DOHH2 (cell line): ENCODE measurements around the gene NXF3.
"Not testable (repeated sequence)": the region's sequence is repeated elsewhere in the genome, so short reads cannot be mapped to it uniquely, and the experiment has no call there.

Source experiments
- H3F3A ChIP-seq: fragments of 200-600 bp; sonication (generic), shearing (Covaris generic); 2 replicates; pipeline ENCODE4 v1.6.0; 2016; ENCODE audit warnings: antibody characterized with exemption, mild to moderate bottlenecking; ENCODE audit not compliant: control insufficient read depth, insufficient read depth
- H3K27ac ChIP-seq: fragments of 200-600 bp; sonication (generic); 2 replicates; pipeline ENCODE4 v1.5.1; 2014; ENCODE audit warnings: low read depth, mild to moderate bottlenecking, low read length, moderate library complexity
- H3K27me3 ChIP-seq: fragments of 200-600 bp; sonication (generic); 2 replicates; pipeline ENCODE4 v1.6.1; 2014; ENCODE audit warnings: mild to moderate bottlenecking, low read length, mixed read lengths; ENCODE audit not compliant: control insufficient read depth
- H3K36me3 ChIP-seq: fragments of 200-600 bp; sonication (generic); 2 replicates; pipeline ENCODE4 v1.6.1; 2014; ENCODE audit warnings: mild to moderate bottlenecking, low read length, moderate library complexity, mixed read lengths; ENCODE audit not compliant: control insufficient read depth
- H3K4me1 ChIP-seq: fragments of 200-600 bp; sonication (generic); 2 replicates; pipeline ENCODE4 v1.6.1; 2014; ENCODE audit warnings: mild to moderate bottlenecking, low read length, mixed read lengths; ENCODE audit not compliant: control insufficient read depth
- H3K4me2 ChIP-seq: fragments of 200-600 bp; sonication (generic); 2 replicates; pipeline ENCODE4 v1.6.0; 2014; ENCODE audit warnings: mild to moderate bottlenecking, low read length, moderate library complexity
- H3K4me3 ChIP-seq: fragments of 200-600 bp; sonication (generic); 2 replicates; pipeline ENCODE4 v1.5.1; 2014; ENCODE audit warnings: mild to moderate bottlenecking, low read length, mixed read lengths
- H3K79me2 ChIP-seq: fragments of 200-600 bp; sonication (generic); 2 replicates; pipeline ENCODE4 v1.6.1; 2014; ENCODE audit warnings: mild to moderate bottlenecking, low read length, mixed read lengths; ENCODE audit not compliant: control insufficient read depth
- H3K9me2 ChIP-seq: fragments of 200-600 bp; sonication (generic); replicated peaks from 2 replicates; pipeline ENCODE4 v1.6.1; 2014; ENCODE audit warnings: mild to moderate bottlenecking, low read length, mixed read lengths; ENCODE audit not compliant: control insufficient read depth
- H3K9me3 ChIP-seq: fragments of 200-600 bp; sonication (generic); 2 replicates; pipeline ENCODE4 v1.6.1; 2014; ENCODE audit warnings: antibody characterized with exemption, low read length, mixed read lengths; ENCODE audit not compliant: control insufficient read depth, insufficient read depth
- H4K20me1 ChIP-seq: fragments of 200-600 bp; sonication (generic); 2 replicates; pipeline ENCODE4 v1.6.0; 2014; ENCODE audit warnings: low read depth, mild to moderate bottlenecking, antibody characterized with exemption, low read length, moderate library complexity; ENCODE audit not compliant: control insufficient read depth, insufficient read depth
- CTCF ChIP-seq: fragments of 200-600 bp; sonication (generic); IDR thresholded peaks from one replicate; pipeline ENCODE4 v1.5.1; 2014; ENCODE audit warnings: antibody characterized with exemption, mild to moderate bottlenecking, low read depth, low read length; ENCODE audit not compliant: poor library complexity, severe bottlenecking
- EZH2phosphoT487 ChIP-seq: fragments of 200-600 bp; sonication (generic); IDR thresholded peaks from 2 replicates; pipeline ENCODE4 v1.6.1; 2017; ENCODE audit warnings: borderline replicate concordance, mild to moderate bottlenecking, antibody characterized with exemption, low read length, moderate library complexity, mixed read lengths

NXF3 gene

GRCh38 chrX:103107836-103108235, 14.9 kb upstream of the NXF3 start:
- no peaks in the 10 kb centered on the region for H3K36me3 ChIP-seq
- H3K9me3 ChIP-seq = no peaks in the 10 kb centered on the region
- H4K20me1 ChIP-seq = no peaks in the 10 kb centered on the region
- no peaks in the 10 kb centered on the region for H3K27me3 ChIP-seq
- H3K27ac ChIP-seq = no peak overlapping the region
- no peak overlapping the region for H3K4me3 ChIP-seq
- H3K4me1 ChIP-seq = no peaks in the 10 kb centered on the region
- no peaks in the 10 kb centered on the region for H3K79me2 ChIP-seq
- H3K9me2 ChIP-seq = no peaks in the 10 kb centered on the region
- no peaks in the 10 kb centered on the region for H3F3A ChIP-seq
- H3K4me2 ChIP-seq = no peak overlapping the region
- no peak for TF ChIP-seq EZH2phosphoT487
- TF ChIP-seq CTCF = no peak

GRCh38 chrX:103107227-103107737, 14.3 kb upstream of the NXF3 start:
- H3K4me1 ChIP-seq, H3K36me3 ChIP-seq, H3K9me2 ChIP-seq, H3K79me2 ChIP-seq, H3K27me3 ChIP-seq, H3K4me2 ChIP-seq, H3K27ac ChIP-seq, H4K20me1 ChIP-seq, H3K9me3 ChIP-seq, H3F3A ChIP-seq, H3K4me3 ChIP-seq: not testable (repeated sequence)

- H4K20me1 ChIP-seq, H3K79me2 ChIP-seq, H3K36me3 ChIP-seq, H3K4me1 ChIP-seq, H3K4me2 ChIP-seq, H3K27ac ChIP-seq, H3K9me3 ChIP-seq, H3K27me3 ChIP-seq, H3K9me2 ChIP-seq, H3F3A ChIP-seq, H3K4me3 ChIP-seq: not testable (repeated sequence)
Measured at GRCh38 chrX:103104370-103104769, 11.4 kb upstream of the NXF3 start.

GRCh38 chrX:103103866-103104265, 10.9 kb upstream of the NXF3 start:
- H4K20me1 ChIP-seq, H3K36me3 ChIP-seq, H3F3A ChIP-seq, H3K9me2 ChIP-seq, H3K27me3 ChIP-seq, H3K79me2 ChIP-seq, H3K4me3 ChIP-seq, H3K27ac ChIP-seq, H3K9me3 ChIP-seq, H3K4me1 ChIP-seq, H3K4me2 ChIP-seq: not testable (repeated sequence)

GRCh38 chrX:103101299-103102042, 8.5 kb upstream of the NXF3 start:
- Histone ChIP-seq H3K4me2 (no peak overlapping the region), H3K79me2 (no peaks in the 10 kb centered on the region), H3K4me1 (no peaks in the 10 kb centered on the region), H3K36me3 (no peaks in the 10 kb centered on the region), H4K20me1 (no peaks in the 10 kb centered on the region), H3K9me3 (no peaks in the 10 kb centered on the region), H3K9me2 (no peaks in the 10 kb centered on the region), H3K27me3 (no peaks in the 10 kb centered on the region), H3K27ac (no peak overlapping the region), H3K4me3 (no peak overlapping the region), H3F3A (no peaks in the 10 kb centered on the region)
- TF ChIP-seq CTCF (no peak), EZH2phosphoT487 (no peak)
